ENCODE measurements around the gene TM6SF1.

DNA sequence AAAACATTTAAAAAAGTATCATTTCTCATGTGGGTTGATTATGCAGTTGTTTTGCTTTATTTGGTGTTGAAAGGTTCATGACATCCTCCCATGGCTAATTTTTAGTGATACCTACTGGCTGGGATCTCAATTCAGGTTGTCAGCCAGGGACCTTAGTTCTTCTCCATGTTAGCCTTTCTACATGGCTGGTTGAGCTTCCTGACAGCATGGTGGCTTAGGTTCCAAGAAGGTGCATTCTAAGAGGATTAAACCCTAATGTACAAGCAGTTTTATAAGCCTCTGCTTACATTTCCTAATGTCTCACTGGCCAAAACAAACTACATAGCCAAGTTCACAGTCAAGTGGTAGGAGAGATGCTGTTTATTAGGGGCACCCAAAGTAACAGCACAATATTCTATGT lies 9.4 kb upstream of the TM6SF1 start:
- TF ChIP-seq POLR2AphosphoS5 (IDR thresholded peaks at IDR 0.05; ENCODE audit: low read depth, low read length) (no peak), TAF1 (IDR thresholded peaks at IDR 0.05; ENCODE audit: borderline replicate concordance, low read depth, low read length) (no peak)
